GM23338 (cell line): ENCODE results near the gene POLDIP3.

Source experiments
- EZH2 ChIP-seq: fragments of 200-600 bp; sonication (generic); IDR thresholded peaks from one replicate; pipeline ENCODE4 v1.8.0; 2017; ENCODE audit warnings: antibody characterized with exemption, mild to moderate bottlenecking, low read depth; ENCODE audit not compliant: unreplicated experiment
- EZH2phosphoT487 ChIP-seq: fragments of 200-600 bp; sonication (generic); IDR thresholded peaks from one replicate; pipeline ENCODE4 v1.8.1; 2018; ENCODE audit warnings: antibody characterized with exemption; ENCODE audit not compliant: unreplicated experiment
- JUNB ChIP-seq: IDR thresholded peaks from one replicate; pipeline ENCODE4 v1.6.1; 2016; ENCODE audit warnings: antibody characterized with exemption; ENCODE audit not compliant: unreplicated experiment
- POLR2AphosphoS5 ChIP-seq: IDR thresholded peaks from 2 replicates; pipeline ENCODE4 v1.6.1; 2016; ENCODE audit warnings: antibody characterized with exemption, low read depth
- TF ChIP-seq, protein P1 (sequence below), 2 experiments: fragments of 200-600 bp in 1 of 2; sonication (generic) in 1 of 2; conservative IDR thresholded peaks; 2 replicates each; pipeline versions ENCODE4 v1.5.1 to v1.6.1; 2016 to 2017; ENCODE audit warnings: antibody characterized with exemption in 2 of 2, low read depth in 2 of 2, mild to moderate bottlenecking in 2 of 2, moderate library complexity in 1 of 2

DNA sequence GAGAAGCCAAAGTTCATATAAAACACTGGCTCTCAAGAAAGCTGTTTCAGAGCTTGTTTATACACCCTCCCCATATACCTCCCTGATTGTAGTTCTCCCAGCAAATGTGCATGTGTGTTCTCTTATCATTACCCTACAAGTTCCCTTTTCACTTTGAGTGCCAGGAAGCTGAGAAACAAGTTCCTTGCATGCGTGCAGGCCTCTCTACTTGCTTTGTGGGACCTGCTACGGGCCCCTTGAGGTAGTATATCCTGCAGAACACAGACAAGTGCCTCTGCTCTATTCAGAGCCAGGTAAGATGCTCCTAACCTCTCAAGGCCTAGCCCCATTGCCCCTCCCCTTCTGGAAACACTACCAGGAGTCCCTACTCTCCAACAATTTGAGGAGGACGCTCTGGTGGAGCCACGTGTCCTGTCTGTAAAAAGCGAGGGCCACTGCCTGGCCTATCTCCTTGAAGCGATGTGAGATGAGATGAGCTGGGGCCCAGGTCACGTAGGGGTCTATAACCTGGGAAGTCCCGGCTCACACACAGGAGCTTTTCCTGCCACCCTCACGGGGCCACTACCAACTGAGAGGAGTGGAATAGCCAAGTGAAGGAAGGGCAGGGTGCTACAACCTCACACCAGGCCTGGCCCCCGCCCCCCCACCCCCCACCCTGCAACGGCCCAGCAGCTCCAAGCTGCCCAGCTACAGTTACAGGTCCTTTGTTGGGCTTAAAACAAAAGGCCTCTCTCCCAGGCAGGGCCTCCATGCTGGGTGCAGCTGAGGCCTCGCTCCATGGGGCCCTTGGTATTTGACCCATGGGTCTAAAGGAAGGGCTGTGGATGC, 28.3 kb upstream of the POLDIP3 start:
- TF ChIP-seq, protein P1, sequence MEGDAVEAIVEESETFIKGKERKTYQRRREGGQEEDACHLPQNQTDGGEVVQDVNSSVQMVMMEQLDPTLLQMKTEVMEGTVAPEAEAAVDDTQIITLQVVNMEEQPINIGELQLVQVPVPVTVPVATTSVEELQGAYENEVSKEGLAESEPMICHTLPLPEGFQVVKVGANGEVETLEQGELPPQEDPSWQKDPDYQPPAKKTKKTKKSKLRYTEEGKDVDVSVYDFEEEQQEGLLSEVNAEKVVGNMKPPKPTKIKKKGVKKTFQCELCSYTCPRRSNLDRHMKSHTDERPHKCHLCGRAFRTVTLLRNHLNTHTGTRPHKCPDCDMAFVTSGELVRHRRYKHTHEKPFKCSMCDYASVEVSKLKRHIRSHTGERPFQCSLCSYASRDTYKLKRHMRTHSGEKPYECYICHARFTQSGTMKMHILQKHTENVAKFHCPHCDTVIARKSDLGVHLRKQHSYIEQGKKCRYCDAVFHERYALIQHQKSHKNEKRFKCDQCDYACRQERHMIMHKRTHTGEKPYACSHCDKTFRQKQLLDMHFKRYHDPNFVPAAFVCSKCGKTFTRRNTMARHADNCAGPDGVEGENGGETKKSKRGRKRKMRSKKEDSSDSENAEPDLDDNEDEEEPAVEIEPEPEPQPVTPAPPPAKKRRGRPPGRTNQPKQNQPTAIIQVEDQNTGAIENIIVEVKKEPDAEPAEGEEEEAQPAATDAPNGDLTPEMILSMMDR (conservative IDR thresholded peaks at IDR 0.05; ENCODE audit: low read depth in 2 of 2): no peak
- TF ChIP-seq POLR2AphosphoS5: no peak
- TF ChIP-seq JUNB: no peak
- no peak for TF ChIP-seq EZH2phosphoT487
- no peak for TF ChIP-seq EZH2
